ENCODE data around the gene ACOT7.

The ACOT7 gene

GRCh38 chr1:6359216-6360116 is 34.1 kb downstream of the ACOT7 start:
- peak; percentile 77 for DNase-seq

- DNase-seq = peak; percentile 76
These were observed 34.8 kb downstream of the ACOT7 start for GRCh38 chr1:6358757-6359201.

- DNase-seq = peak; percentile 25
These were observed 35.4 kb downstream of the ACOT7 start for GRCh38 chr1:6358144-6358624.

DNA sequence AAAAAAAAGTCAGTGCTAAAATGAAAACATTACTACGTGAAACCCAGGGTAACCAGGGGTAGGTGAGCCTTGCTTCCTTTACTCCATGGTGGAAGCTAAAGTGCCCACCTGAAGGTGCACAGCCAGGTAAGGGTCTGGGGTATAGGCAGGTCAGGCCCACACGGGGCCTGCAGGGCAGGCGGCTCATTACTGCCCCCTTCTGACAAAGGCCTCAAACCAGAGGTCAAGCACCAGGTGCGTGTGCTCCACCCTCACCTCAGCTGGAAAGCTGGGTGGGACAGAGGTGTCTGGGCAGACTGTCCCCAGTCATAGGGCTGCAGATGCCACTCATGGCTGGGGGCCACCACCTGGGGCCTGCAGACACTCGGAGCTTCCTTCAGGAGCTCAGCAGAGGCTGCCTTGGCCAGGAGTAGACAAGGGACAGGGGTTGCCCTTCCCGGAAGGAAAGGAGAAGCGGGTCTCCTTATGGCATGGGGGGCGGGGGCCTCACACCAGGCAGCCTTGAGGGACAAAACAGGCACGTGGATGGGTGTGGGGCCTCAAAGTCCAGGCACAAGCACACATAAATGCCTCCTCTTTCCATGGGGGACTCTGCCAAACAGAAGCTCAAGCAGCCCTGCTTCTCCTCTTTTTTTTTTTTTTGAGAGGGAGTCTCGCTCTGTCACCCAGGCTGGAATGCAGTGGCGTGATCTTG is 36.2 kb downstream of the ACOT7 start:
- no peak for DNase-seq

DNA sequence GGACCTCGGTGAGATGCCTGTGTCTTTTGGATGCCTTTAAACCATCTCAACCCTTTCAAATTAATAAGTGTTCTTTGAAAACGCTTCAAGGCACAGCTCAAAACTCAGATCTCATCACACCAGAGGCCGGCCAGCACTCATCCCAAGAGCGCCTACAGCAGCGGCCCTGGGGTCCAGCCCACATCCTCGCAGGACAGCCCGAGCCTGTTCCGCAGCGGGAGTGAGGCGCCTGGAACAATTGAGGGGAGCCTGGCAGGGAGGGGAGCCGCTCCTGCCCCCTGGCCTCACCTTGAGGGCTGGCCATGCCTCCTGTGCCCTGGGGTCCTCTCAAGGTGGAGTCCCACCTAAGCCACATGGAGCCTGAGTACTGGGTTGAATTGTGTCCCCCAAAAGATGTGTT is 37.9 kb downstream of the ACOT7 start:
- DNase-seq = no peak

DNA sequence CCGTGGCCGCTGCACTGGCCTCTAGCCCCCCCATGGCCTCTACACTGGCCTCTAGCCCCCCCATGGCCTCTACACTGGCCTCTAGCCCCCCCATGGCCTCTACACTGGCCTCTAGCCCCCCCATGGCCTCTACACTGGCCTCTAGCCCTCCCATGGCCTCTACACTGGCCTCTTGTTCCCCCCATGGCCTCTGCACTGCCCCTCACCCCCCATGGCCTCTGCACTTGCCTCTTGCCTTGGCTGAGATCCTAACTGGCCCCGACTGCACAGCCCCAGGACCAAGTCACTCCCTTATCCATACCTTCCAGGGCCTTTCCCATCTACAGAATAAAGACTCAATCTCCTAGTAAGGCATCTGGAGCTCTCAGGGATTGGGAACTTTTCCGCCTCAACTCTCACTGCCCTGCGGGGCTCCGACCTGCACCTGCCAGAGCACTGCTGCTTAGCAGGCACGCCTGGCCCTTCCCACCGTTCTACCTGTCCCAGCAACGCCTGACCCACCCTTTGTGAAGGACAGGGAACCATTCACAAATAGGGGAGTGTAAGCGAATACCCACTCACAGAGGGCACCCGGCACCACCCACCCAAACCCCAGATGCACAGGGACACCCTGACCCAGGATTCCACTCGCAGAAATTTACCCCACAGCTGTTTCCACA is 38.8 kb downstream of the ACOT7 start:
- no peak for DNase-seq

DNA sequence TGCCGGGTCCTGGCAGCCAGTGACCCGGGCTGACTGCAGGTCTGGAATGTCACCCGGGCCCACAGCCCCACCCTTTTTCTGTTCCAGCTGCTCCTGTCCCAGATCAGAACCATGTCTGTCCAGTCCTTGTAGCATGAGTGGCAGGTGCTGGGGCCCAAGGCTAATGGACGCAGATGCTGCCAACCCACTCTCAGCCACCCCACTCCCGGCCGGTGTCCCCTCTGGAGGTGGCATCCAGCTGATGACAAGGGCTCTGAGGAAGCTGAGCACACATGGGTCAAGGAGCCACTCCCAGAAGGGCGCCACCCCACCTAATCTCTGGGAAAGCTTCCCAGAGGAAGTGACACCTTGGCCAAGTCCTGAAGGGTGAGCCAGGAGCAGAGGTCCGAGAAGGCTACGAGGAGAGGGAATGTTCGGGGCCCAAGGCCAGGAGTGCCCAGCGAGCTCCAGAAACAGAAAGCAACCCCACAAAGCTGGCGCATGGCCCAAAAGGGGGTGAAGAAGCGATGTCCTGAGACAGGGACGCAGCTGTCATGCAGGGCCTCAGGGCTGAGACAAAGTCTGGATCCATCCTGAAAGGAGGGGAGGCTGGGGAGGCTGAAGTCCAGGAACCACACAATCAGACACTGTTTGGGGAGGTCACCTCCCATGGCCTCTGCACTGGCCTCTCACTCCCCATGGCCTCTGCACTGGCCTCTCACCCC is 39.5 kb downstream of the ACOT7 start:
- no peak for DNase-seq

GRCh38 chr1:6353619-6353954 is 40.0 kb downstream of the ACOT7 start:
- DNase-seq = no peak

DNA sequence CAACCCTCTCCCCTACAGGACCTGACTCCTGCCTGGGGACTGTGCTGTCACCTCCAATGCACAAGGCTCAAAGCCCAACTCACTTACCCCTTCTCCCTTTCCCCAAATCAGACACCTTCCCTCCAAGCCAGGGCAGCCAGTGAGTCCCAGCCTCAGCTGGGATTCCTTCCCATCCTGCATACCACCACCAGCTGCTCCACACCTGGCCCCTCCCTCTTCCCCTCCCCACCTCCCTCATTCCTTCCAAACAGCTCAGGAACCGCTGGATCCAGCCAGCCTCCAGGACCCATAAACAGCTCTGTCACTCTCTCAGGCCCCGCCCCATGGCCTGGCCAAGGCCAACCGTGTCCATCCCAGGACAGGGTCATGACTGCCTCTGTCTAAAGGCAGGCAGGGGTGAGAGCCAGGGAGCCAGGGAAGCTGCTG is 41.4 kb downstream of the ACOT7 start:
- no peak for DNase-seq

DNA sequence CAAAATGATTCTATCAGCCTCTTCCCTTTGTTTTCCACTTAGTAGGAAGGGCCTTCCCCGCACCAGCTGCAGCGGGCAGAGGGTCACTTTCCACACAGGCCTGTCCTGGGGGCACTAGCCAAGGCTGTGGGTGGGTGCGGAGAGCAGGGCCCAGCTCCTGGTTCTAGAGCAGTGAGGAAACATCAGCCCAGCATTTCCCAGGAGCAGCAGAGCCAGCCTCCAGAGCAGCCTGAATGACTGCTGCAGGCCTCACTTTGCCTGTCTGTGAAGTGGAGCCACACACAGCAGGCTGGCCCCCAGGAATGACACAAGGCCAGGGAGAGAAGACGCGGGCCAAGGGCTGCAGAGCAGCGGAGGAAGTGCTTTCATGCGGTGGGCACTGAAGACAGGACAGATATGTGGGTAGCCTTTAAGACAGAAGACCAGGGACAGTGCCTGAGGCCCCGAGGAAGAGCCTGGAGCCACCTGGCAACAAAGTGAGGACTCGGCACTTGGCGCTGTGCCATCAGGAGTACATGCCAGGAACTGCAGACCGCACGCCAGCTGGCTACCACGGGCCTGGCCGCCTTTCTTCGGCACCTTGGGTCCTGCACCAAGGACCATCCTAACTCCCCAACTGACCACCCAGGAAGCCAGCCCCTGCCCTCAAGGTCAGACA is 42.0 kb downstream of the ACOT7 start:
- no peak for DNase-seq

GRCh38 chr1:6350416-6351088 is 43.0 kb downstream of the ACOT7 start:
- no peak for DNase-seq

GRCh38 chr1:6349254-6349943 is 44.2 kb downstream of the ACOT7 start:
- DNase-seq = no peak

GRCh38 chr1:6348511-6349191 is 44.9 kb downstream of the ACOT7 start:
- DNase-seq = peak; percentile 60

GRCh38 chr1:6347641-6348487 is 45.7 kb downstream of the ACOT7 start:
- DNase-seq = peak; percentile 55

DNA sequence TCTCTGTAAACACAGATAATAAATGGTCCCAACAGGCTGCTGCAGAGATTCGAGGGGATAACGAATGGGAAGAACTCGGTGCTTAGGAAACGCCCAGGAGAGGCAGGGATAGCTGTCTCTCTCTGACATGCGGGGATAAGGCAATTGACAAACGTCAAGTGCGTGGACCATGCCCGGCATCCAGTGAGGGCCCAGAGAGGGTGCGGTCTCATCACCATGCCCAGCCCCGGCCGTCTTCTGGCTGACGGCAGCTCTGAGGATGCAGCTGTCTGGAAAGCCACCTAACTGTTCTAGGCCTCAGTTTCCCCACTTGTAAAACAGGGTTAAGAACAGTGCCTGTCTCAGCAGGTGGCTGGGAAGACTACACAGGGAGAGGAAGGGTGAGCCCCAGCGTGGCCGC is 48.1 kb downstream of the ACOT7 start:
- no peak for DNase-seq

- no peak for DNase-seq
These were observed 48.6 kb downstream of the ACOT7 start for GRCh38 chr1:6345009-6345408.

- peak; percentile 69 for DNase-seq
These were observed 49.8 kb downstream of the ACOT7 start for GRCh38 chr1:6343506-6344405.

GRCh38 chr1:6342056-6342455 is 51.5 kb downstream of the ACOT7 start:
- DNase-seq = no peak
